NCI-H128 (cell line): ENCODE data around the gene BANK1.

Experiments used
- DNase-seq: peaks from one replicate; lab custom pipeline; 2025; ENCODE audit not compliant: unreplicated experiment; lab: John Stamatoyannopoulos, UW

The BANK1 gene

DNA sequence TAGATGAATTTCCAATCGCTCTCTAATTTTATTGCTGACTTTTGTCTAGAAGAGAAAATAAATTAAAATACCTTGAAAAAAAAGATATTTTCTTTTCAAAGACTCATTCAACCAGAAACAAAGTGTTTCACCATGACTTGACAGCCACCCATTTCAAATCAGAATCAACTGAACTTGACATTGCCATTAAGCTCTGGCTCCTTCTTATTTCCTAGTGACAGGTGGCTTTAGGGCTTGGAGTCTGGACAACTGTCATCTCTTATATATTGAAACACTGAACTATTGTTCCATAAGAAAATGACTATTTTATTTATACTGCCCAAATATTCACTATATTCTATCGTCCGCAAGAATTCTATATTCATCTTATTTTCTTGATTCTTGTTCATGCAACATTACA lies 325.6 kb downstream of the BANK1 start:
- DNase-seq = no peak

- no peak for DNase-seq
Measured at GRCh38 chr4:102120846-102121245, 330.3 kb downstream of the BANK1 start.
